Stimulated activated CD8-positive, alpha-beta memory T cell treated with anti-CD3 and anti-CD28 coated beads, Interleukin-2, amount 100 ng/mL, for 1 hour (primary cell): ENCODE results near the gene ABCC1.
"Not testable (repeated sequence)": the region's sequence is repeated elsewhere in the genome, so short reads cannot be mapped to it uniquely, and the experiment has no call there.

ENCODE experiments used
- DNase-seq, 2 donors: peaks; one replicate each; pipeline ENCODE4 v3.0.0-alpha.2; 2020; ENCODE audit warnings: low read depth in 2 of 2

The ABCC1 gene

GRCh38 chr16:16159662-16160061 lies 210.2 kb downstream of the ABCC1 start:
- no peak for DNase-seq

GRCh38 chr16:16161319-16161718 lies 211.9 kb downstream of the ABCC1 start:
- DNase-seq: no peak

GRCh38 chr16:16161840-16162239 lies 212.4 kb downstream of the ABCC1 start:
- not testable (repeated sequence) for DNase-seq

GRCh38 chr16:16162591-16162990 lies 213.2 kb downstream of the ABCC1 start:
- no peak for DNase-seq

- no peak for DNase-seq
Observed at GRCh38 chr16:16163109-16163508, 213.7 kb downstream of the ABCC1 start.

- DNase-seq: no peak
Observed at GRCh38 chr16:16163571-16163970, 214.2 kb downstream of the ABCC1 start.

- no peak for DNase-seq
Observed at GRCh38 chr16:16164243-16164642, 214.8 kb downstream of the ABCC1 start.

GRCh38 chr16:16166085-16166484 lies 216.7 kb downstream of the ABCC1 start:
- no peak for DNase-seq

- DNase-seq: no peak
Observed at GRCh38 chr16:16166949-16167348, 217.5 kb downstream of the ABCC1 start.

GRCh38 chr16:16167927-16168326 lies 218.5 kb downstream of the ABCC1 start:
- DNase-seq: no peak

GRCh38 chr16:16168431-16168830 lies 219.0 kb downstream of the ABCC1 start:
- no peak for DNase-seq

GRCh38 chr16:16169615-16170014 lies 220.2 kb downstream of the ABCC1 start:
- DNase-seq: no peak

GRCh38 chr16:16171332-16171919 lies 222.0 kb downstream of the ABCC1 start:
- DNase-seq: no peak

- DNase-seq: no peak
Observed at GRCh38 chr16:16172991-16173390, 223.6 kb downstream of the ABCC1 start.

GRCh38 chr16:16175296-16175695 lies 225.9 kb downstream of the ABCC1 start:
- no peak for DNase-seq

GRCh38 chr16:16176328-16176727 lies 226.9 kb downstream of the ABCC1 start:
- no peak for DNase-seq

- DNase-seq: no peak
Observed at GRCh38 chr16:16178455-16179162, 229.2 kb downstream of the ABCC1 start.

- DNase-seq: not testable (repeated sequence)
Observed at GRCh38 chr16:16181748-16182147, 232.3 kb downstream of the ABCC1 start.

- no peak for DNase-seq
Observed at GRCh38 chr16:16182918-16183317, 233.5 kb downstream of the ABCC1 start.

GRCh38 chr16:16183562-16183961 lies 234.1 kb downstream of the ABCC1 start:
- no peak for DNase-seq

GRCh38 chr16:16184594-16184993 lies 235.2 kb downstream of the ABCC1 start:
- no peak for DNase-seq

- no peak for DNase-seq
Observed at GRCh38 chr16:16185095-16185494, 235.7 kb downstream of the ABCC1 start.

GRCh38 chr16:16186820-16187219 lies 237.4 kb downstream of the ABCC1 start:
- DNase-seq: no peak

GRCh38 chr16:16188827-16189226 lies 239.4 kb downstream of the ABCC1 start:
- no peak for DNase-seq
